ENCODE results near the gene RNF32.

The RNF32 gene

GRCh38 chr7:156725073-156725472, 84.5 kb downstream of the RNF32 start:
- TF ChIP-seq CTCF (IDR thresholded peaks at IDR 0.05; ENCODE audit: low read depth, low read length, missing control alignments): no peak

GRCh38 chr7:156725936-156726335, 85.4 kb downstream of the RNF32 start:
- H3K4me3 ChIP-seq (ENCODE audit: low read depth, low read length): no peak overlapping the region
- no peak for TF ChIP-seq CTCF (IDR thresholded peaks at IDR 0.05; ENCODE audit: low read depth, low read length, missing control alignments)
- no peak for DNase-seq (ENCODE audit: low read depth)

More at GRCh38 chr7:156725073-156725472, 84.5 kb downstream of the RNF32 start:
- DNase-seq (ENCODE audit: low read depth): no peak
- H3K4me3 ChIP-seq (ENCODE audit: low read depth, low read length): no peak overlapping the region

Measured in GM12864 (cell line).